PC-9 (cell line): ENCODE data around the gene PIBF1.

Experiments used
- CTCF ChIP-seq: fragments of 200-600 bp; sonication (generic); conservative IDR thresholded peaks from 2 replicates; pipeline ENCODE4 v1.6.1; 2017; ENCODE audit warnings: mixed run types, antibody characterized with exemption, mild to moderate bottlenecking, moderate library complexity
- EZH2 ChIP-seq: fragments of 200-600 bp; sonication (generic); IDR thresholded peaks from 2 replicates; pipeline ENCODE4 v1.8.0; 2017; ENCODE audit warnings: antibody characterized with exemption, low read depth

DNA sequence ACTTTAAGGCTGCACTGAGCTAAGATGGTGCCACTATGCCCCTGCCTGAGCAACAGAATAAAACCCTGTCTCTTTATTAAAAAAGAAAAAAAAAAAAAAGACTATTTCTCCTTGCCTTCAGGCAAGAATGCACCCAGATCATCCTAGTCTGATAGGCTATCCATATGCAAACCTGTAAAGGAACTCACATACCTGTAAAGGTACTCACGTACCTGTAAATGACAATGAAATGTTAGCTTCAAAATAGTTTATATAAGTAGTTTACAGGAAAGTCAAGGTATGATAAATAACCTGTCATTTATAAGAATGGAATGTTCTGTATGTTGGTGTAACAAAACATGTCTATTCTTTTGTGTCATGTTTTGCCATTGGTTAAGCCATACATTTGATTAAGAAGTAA is 86.3 kb downstream of the PIBF1 start:
- TF ChIP-seq CTCF = no peak
- no peak for TF ChIP-seq EZH2
